ENCODE data around the gene GALNT2.

DNA sequence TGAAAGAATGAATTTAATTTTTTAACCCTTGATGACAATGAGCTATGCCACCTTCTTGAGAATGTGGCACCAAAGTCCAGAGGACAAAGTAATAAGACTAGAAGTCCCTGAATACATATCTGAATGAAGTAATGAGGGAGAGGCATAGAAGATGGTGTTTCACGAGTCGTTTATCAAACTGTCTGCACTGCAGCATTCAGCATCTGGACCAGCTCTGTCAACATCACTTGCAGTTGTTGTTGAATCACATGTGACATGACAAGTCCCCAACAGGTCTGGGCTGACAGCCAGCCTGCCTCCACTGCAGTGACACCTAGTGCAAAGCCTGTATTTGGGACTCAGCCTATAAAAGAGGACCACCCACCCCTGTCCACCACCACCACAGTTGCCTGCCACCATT lies 17.3 kb upstream of the GALNT2 start:
- TF ChIP-seq, protein P1, sequence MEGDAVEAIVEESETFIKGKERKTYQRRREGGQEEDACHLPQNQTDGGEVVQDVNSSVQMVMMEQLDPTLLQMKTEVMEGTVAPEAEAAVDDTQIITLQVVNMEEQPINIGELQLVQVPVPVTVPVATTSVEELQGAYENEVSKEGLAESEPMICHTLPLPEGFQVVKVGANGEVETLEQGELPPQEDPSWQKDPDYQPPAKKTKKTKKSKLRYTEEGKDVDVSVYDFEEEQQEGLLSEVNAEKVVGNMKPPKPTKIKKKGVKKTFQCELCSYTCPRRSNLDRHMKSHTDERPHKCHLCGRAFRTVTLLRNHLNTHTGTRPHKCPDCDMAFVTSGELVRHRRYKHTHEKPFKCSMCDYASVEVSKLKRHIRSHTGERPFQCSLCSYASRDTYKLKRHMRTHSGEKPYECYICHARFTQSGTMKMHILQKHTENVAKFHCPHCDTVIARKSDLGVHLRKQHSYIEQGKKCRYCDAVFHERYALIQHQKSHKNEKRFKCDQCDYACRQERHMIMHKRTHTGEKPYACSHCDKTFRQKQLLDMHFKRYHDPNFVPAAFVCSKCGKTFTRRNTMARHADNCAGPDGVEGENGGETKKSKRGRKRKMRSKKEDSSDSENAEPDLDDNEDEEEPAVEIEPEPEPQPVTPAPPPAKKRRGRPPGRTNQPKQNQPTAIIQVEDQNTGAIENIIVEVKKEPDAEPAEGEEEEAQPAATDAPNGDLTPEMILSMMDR (IDR thresholded peaks at IDR 0.05; ENCODE audit: poor library complexity), result no peak
- no peak for TF ChIP-seq EZH2phosphoT487 (IDR thresholded peaks at IDR 0.05; ENCODE audit: low read depth, severe bottlenecking, unreplicated experiment)
